HepG2 (cell line): Measurements from ENCODE around the gene DEPDC5. TPM values are rescaled to one million over a fixed set of nuclear protein-coding genes. Genes with fewer than 3 reads are reported as not detected.

Source experiments
- ATAC-seq: fragments of 200-7000 bp; cut with Tn5 transposase; 3 replicates; pipeline ENCODE4 v1.9.1; 2020; ENCODE audit warnings: mild to moderate bottlenecking, moderate library complexity
- BruUV-seq: library from RNA; stranded (reverse); fragments of 400-500 nt; replicated peaks from 2 replicates; lab custom pipeline; 2021; lab: Mats Ljungman, UMichigan
- CTCF ChIA-PET: fragments of 300-600 bp; formaldehyde crosslinking; extraction: SDS; loops from one replicate; lab custom pipeline; 2021; ENCODE audit warnings: low total read pairs, inconsistent platforms, low intra/inter-chr PET ratio; lab: Yijun Ruan, JAX
- POLR2A ChIA-PET: fragments of 350-600 bp; sonication (Branson Sonifier 250); formaldehyde crosslinking; loops from one replicate; lab custom pipeline; 2020; ENCODE audit warnings: antibody characterized with exemption, inconsistent platforms; lab: Yijun Ruan, JAX
- DNase-seq: peaks from one replicate; pipeline ENCODE4 v3.0.0-alpha.2; 2015; ENCODE audit warnings: low spot score
- FAIRE-seq: peaks from 3 replicates; lab custom pipeline; 2011; peaks lifted over from hg19 to GRCh38; lab: Jason Lieb, UNC
- H2AFZ ChIP-seq: one replicate; pipeline ENCODE4 v1.6.1; 2011; ENCODE audit warnings: low read length, inconsistent platforms
- H3K27ac ChIP-seq: fragments of 300-600 bp; 3 replicates; pipeline ENCODE4 v1.8.0; 2011; ENCODE audit warnings: mixed run types, mild to moderate bottlenecking, mixed read lengths, low read length, inconsistent platforms; ENCODE audit not compliant: insufficient read depth; ENCODE audit errors: extremely low read length
- H3K27me3 ChIP-seq, 2 experiments: fragments of 200-600 bp in 1 of 2; 2 replicates in 1 of 2; 3 replicates in 1 of 2; pipeline versions ENCODE4 v1.6.0 to v1.8.0; 2011; ENCODE audit warnings: low read length in 2 of 2, mild to moderate bottlenecking in 2 of 2, moderate library complexity in 2 of 2, inconsistent platforms in 1 of 2; ENCODE audit not compliant: insufficient read depth in 2 of 2, control insufficient read depth in 1 of 2
- H3K36me3 ChIP-seq, 2 experiments: fragments of 200-600 bp in 1 of 2; replicated peaks in 1 of 2; 2 replicates in 1 of 2; 3 replicates in 1 of 2; pipeline versions ENCODE4 v1.5.1 to v1.8.0; 2011; ENCODE audit warnings: low read length in 2 of 2, inconsistent platforms in 1 of 2; ENCODE audit not compliant: insufficient read depth in 2 of 2, control insufficient read depth in 1 of 2
- H3K4me1 ChIP-seq: 2 replicates; pipeline ENCODE4 v1.5.1; 2012; ENCODE audit warnings: low read length, inconsistent platforms; ENCODE audit not compliant: insufficient read depth
- H3K4me2 ChIP-seq: 2 replicates; pipeline ENCODE4 v1.6.0; 2011; ENCODE audit warnings: low read depth, low read length, inconsistent platforms
- H3K4me3 ChIP-seq, 3 experiments: fragments of 200-600 bp in 1 of 3; sonication (generic), shearing (Covaris generic) in 1 of 3; replicated peaks in 1 of 3; 2 replicates each; pipeline ENCODE4 v1.5.1; 2011 to 2016; ENCODE audit warnings: low read length in 3 of 3, inconsistent platforms in 2 of 3, low read depth in 2 of 3, mild to moderate bottlenecking in 2 of 3, control low read depth in 1 of 3, mixed read lengths in 1 of 3; ENCODE audit not compliant: insufficient read depth in 1 of 3
- H3K79me2 ChIP-seq: one replicate; pipeline ENCODE4 v1.6.1; 2011; ENCODE audit warnings: low read length, inconsistent platforms; ENCODE audit not compliant: insufficient read depth
- H3K9ac ChIP-seq: 2 replicates; pipeline ENCODE4 v1.6.0; 2011; ENCODE audit warnings: mild to moderate bottlenecking, low read depth, low read length, inconsistent platforms; ENCODE audit not compliant: insufficient read depth
- H3K9me3 ChIP-seq: 2 replicates; pipeline ENCODE4 v1.5.1; 2012; ENCODE audit warnings: mild to moderate bottlenecking, low read length
- H4K20me1 ChIP-seq: 2 replicates; pipeline ENCODE4 v1.6.0; 2011; ENCODE audit warnings: inconsistent platforms, mild to moderate bottlenecking, low read length, moderate library complexity; ENCODE audit not compliant: insufficient read depth
- HDAC2 ChIP-seq: sonication (generic); formaldehyde crosslinking; IDR thresholded peaks from 2 replicates; pipeline ENCODE4 v1.4.0; 2020; ENCODE audit warnings: missing genetic modification reagents
- IKZF4 ChIP-seq: sonication (generic); formaldehyde crosslinking; IDR thresholded peaks from 2 replicates; pipeline ENCODE4 v1.5.1; 2020; ENCODE audit warnings: borderline replicate concordance, mild to moderate bottlenecking, low read depth, missing genetic modification reagents; ENCODE audit errors: not compliant biosample characterization
- MTA1 ChIP-seq: sonication (generic); formaldehyde crosslinking; IDR thresholded peaks from 2 replicates; pipeline ENCODE4 v1.4.0; 2020; ENCODE audit warnings: missing genetic modification reagents, mild to moderate bottlenecking, borderline replicate concordance
- MYC ChIP-seq: sonication (generic); formaldehyde crosslinking; IDR thresholded peaks from 2 replicates; pipeline ENCODE4 v1.9.0; 2021; ENCODE audit warnings: missing genetic modification reagents, borderline replicate concordance
- XRCC5 ChIP-seq: fragments of 200-400 bp; formaldehyde crosslinking; optimal IDR thresholded peaks from 2 replicates; pipeline ENCODE3; 2017; ENCODE audit warnings: mild to moderate bottlenecking, low read length
- ZNF20 ChIP-seq: sonication (generic); formaldehyde crosslinking; IDR thresholded peaks from 2 replicates; pipeline ENCODE4 v1.4.0; 2020; ENCODE audit warnings: mild to moderate bottlenecking, moderate library complexity, missing genetic modification reagents
- ZSCAN12 ChIP-seq: sonication (generic); formaldehyde crosslinking; IDR thresholded peaks from 2 replicates; pipeline ENCODE4 v1.9.0; 2021; ENCODE audit warnings: mild to moderate bottlenecking, missing genetic modification reagents
- WGBS: methylation state at CpG from one replicate; pipeline ENCODE4 v1.1.6; 2017; ENCODE audit warnings: low lambda C conversion rate; 5-methylcytosine and 5-hydroxymethylcytosine counted together
- in situ Hi-C: cut with HindIII; loops from 2 replicates; pipeline ENCODE4 v1.10.0; 2017; ENCODE audit warnings: low pct_unique_long_range_greater_than_20kb; ENCODE audit not compliant: extremely low pct_ligation_motif_present
- intact Hi-C: fragments of 100-400 bp; cut with micrococcal nuclease; formaldehyde crosslinking; loops from one replicate; pipeline ENCODE4 v1.10.0; 2022; ENCODE audit not compliant: unreplicated experiment
- polyA plus RNA-seq, 8 experiments: library from polyadenylated mRNA; depleted of rRNA in 3 of 8; stranded (reverse) in 7 of 8; unstranded in 1 of 8; fragments of >200 nt; fragmentation: Illumina TruSeq in 4 of 8; extraction: Trizol in 4 of 8; gene quantifications; 2 replicates each; pipeline versions ENCODE4 v1.2.1 to v1.2.3, GENCODE V29; 2011 to 2016; ENCODE audit warnings: low read depth in 4 of 8, missing spikeins in 1 of 8, mixed read lengths in 1 of 8; ENCODE audit not compliant: insufficient read depth in 1 of 8
- total RNA-seq, 5 experiments: library from RNA; depleted of rRNA; stranded (reverse); fragments of >200 nt; fragmentation: Illumina TruSeq; extraction: Trizol; gene quantifications; 2 replicates each; pipeline ENCODE4 v1.2.3, GENCODE V29; 2016; ENCODE audit warnings: low read depth in 1 of 5
- TF ChIP-seq, protein P1 (sequence below): sonication (generic); formaldehyde crosslinking; IDR thresholded peaks from 2 replicates; pipeline ENCODE4 v1.4.0; 2020; ENCODE audit warnings: missing genetic modification reagents, borderline replicate concordance
- TF ChIP-seq, protein P2 (sequence below): sonication (generic); formaldehyde crosslinking; IDR thresholded peaks from 2 replicates; pipeline ENCODE4 v1.8.0; 2023; ENCODE audit warnings: mild to moderate bottlenecking, missing genetic modification reagents
- TF ChIP-seq, protein P3 (sequence below): IDR thresholded peaks from 2 replicates; pipeline ENCODE4 v1.6.1; 2018; ENCODE audit warnings: missing genetic modification reagents
- TF ChIP-seq, protein P4 (sequence below): sonication (generic); formaldehyde crosslinking; IDR thresholded peaks from 2 replicates; pipeline ENCODE4 v1.4.0; 2020; ENCODE audit warnings: missing genetic modification reagents

The DEPDC5 gene
- total and polyA plus RNA-seq, 2 of the 13 experiments (the other 11 are each of a cell fraction or from before 2014, with no cell fraction given): 9.8 to 12.4 TPM

DNA sequence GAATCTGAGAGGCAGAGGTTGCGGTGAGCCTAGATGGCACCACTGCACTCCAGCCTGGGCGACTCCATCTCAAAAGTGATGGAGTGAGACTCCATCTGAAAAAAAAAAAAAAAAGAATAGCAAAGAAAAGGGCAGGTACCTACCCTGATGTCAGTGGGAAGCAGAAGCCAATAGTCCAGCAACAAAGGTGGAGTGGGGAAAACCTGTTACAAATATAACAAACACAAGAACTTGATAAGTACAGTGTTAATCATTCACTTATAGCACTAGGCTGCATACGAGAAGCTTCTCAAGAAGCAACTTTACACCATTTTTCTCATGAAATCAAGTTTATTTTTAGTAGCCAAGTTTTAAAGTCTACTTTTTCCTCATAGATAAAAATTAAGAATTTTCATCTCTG, 128.0 kb downstream of the DEPDC5 start:
- no peak overlapping the region for H3K4me2 ChIP-seq
- intact Hi-C loops: no loop called here
- H3K4me3 ChIP-seq: no peak overlapping the region
- 94% methylated on average over 3 of the region's 3 CpGs for WGBS
- no peak overlapping the region for H2AFZ ChIP-seq
- no peaks in the 10 kb centered on the region for H3K4me1 ChIP-seq
- no peak overlapping the region for H3K27ac ChIP-seq
- no peaks in the 10 kb centered on the region for H4K20me1 ChIP-seq
- peaks cover 0 to 4% of the 10 kb centered on the region in 2 experiments; a peak in 1 of 5 replicates for H3K36me3 ChIP-seq
- ChIA-PET CTCF (no interaction called here), POLR2A (interaction anchor here (0.7 kb wide), 1 partner anchor 53 kb away, joined by 4 read pairs; no protein-coding TSS in a partner anchor)
- TF ChIP-seq IKZF4 (CRISPR knock-in tag): no peak
- TF ChIP-seq, protein P1, sequence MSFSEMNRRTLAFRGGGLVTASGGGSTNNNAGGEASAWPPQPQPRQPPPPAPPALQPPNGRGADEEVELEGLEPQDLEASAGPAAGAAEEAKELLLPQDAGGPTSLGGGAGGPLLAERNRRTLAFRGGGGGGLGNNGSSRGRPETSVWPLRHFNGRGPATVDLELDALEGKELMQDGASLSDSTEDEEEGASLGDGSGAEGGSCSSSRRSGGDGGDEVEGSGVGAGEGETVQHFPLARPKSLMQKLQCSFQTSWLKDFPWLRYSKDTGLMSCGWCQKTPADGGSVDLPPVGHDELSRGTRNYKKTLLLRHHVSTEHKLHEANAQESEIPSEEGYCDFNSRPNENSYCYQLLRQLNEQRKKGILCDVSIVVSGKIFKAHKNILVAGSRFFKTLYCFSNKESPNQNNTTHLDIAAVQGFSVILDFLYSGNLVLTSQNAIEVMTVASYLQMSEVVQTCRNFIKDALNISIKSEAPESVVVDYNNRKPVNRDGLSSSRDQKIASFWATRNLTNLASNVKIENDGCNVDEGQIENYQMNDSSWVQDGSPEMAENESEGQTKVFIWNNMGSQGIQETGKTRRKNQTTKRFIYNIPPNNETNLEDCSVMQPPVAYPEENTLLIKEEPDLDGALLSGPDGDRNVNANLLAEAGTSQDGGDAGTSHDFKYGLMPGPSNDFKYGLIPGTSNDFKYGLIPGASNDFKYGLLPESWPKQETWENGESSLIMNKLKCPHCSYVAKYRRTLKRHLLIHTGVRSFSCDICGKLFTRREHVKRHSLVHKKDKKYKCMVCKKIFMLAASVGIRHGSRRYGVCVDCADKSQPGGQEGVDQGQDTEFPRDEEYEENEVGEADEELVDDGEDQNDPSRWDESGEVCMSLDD (CRISPR knock-in tag): no peak
- BruUV-seq: no TSS peak
- H3K9me3 ChIP-seq: no peaks in the 10 kb centered on the region
- no peaks in the 10 kb centered on the region for H3K27me3 ChIP-seq
- ATAC-seq (no peak), DNase-seq (no peak), FAIRE-seq (no peak)
- in situ Hi-C loops: no loop called here
- no peak overlapping the region for H3K9ac ChIP-seq
- no peaks in the 10 kb centered on the region for H3K79me2 ChIP-seq

DNA sequence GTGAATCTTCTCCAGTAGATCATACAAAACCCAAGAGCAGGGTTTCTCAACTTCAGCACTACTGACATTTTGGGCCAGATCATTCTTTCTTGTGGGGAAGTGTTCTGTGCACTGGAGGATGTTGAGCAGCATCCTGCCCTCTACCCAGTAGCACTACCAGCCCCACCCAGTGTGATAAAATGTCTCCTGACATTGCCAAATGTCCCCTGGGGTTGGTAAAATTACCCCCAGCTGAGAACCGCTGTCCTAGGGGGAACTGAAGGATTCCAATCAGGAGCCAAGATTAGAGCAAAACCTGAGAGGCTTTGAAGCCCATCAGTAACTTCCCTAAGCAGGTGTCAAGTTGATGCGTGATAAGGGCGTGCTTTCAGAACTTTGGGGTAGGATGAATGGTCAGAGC, 129.2 kb downstream of the DEPDC5 start:
- no peak overlapping the region for H3K27ac ChIP-seq
- intact Hi-C loops (no loop called here), in situ Hi-C loops (no loop called here)
- FAIRE-seq: no peak
- no peaks in the 10 kb centered on the region for H3K79me2 ChIP-seq
- no peaks in the 10 kb centered on the region for H4K20me1 ChIP-seq
- no peak overlapping the region for H3K9ac ChIP-seq
- 94% methylated on average over 3 of the region's 3 CpGs for WGBS
- peaks cover 0 to 4% of the 10 kb centered on the region in 2 experiments; a peak in 1 of 5 replicates for H3K36me3 ChIP-seq
- H3K9me3 ChIP-seq: no peaks in the 10 kb centered on the region
- ATAC-seq: no peak
- ChIA-PET POLR2A (no interaction called here), CTCF (no interaction called here)
- no peak for DNase-seq
- no TSS peak for BruUV-seq
- H3K4me3 ChIP-seq: no peak overlapping the region
- H3K4me2 ChIP-seq: no peak overlapping the region
- H2AFZ ChIP-seq: no peak overlapping the region
- H3K4me1 ChIP-seq: no peaks in the 10 kb centered on the region
- no peaks in the 10 kb centered on the region for H3K27me3 ChIP-seq
- TF ChIP-seq, protein P2, sequence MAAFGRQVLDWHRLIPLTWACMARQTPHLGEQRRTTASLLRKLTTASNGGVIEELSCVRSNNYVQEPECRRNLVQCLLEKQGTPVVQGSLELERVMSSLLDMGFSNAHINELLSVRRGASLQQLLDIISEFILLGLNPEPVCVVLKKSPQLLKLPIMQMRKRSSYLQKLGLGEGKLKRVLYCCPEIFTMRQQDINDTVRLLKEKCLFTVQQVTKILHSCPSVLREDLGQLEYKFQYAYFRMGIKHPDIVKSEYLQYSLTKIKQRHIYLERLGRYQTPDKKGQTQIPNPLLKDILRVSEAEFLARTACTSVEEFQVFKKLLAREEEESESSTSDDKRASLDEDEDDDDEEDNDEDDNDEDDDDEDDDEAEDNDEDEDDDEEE (CRISPR knock-in tag): no peak
- TF ChIP-seq ZSCAN12 (no peak), ZNF20 (CRISPR knock-in tag) (no peak), HDAC2 (CRISPR knock-in tag) (no peak), XRCC5 (no peak), MTA1 (no peak), MYC (CRISPR knock-in tag) (no peak)
- TF ChIP-seq, protein P3, sequence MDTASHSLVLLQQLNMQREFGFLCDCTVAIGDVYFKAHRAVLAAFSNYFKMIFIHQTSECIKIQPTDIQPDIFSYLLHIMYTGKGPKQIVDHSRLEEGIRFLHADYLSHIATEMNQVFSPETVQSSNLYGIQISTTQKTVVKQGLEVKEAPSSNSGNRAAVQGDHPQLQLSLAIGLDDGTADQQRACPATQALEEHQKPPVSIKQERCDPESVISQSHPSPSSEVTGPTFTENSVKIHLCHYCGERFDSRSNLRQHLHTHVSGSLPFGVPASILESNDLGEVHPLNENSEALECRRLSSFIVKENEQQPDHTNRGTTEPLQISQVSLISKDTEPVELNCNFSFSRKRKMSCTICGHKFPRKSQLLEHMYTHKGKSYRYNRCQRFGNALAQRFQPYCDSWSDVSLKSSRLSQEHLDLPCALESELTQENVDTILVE (CRISPR knock-in tag): no peak
- TF ChIP-seq, protein P4, sequence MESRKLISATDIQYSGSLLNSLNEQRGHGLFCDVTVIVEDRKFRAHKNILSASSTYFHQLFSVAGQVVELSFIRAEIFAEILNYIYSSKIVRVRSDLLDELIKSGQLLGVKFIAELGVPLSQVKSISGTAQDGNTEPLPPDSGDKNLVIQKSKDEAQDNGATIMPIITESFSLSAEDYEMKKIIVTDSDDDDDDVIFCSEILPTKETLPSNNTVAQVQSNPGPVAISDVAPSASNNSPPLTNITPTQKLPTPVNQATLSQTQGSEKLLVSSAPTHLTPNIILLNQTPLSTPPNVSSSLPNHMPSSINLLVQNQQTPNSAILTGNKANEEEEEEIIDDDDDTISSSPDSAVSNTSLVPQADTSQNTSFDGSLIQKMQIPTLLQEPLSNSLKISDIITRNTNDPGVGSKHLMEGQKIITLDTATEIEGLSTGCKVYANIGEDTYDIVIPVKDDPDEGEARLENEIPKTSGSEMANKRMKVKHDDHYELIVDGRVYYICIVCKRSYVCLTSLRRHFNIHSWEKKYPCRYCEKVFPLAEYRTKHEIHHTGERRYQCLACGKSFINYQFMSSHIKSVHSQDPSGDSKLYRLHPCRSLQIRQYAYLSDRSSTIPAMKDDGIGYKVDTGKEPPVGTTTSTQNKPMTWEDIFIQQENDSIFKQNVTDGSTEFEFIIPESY (CRISPR knock-in tag): no peak
